ENCODE data around the gene TXK. TPM values are rescaled to one million over a fixed set of nuclear protein-coding genes. Genes with fewer than 3 reads are reported as not detected.

Gene TXK
- total and polyA plus RNA-seq, 10 of the 15 experiments (the other 5 are each of a cell fraction or from before 2014, with no cell fraction given), result 0.44 to 2.9 (median 1.4) TPM

GRCh38 chr4:48131736-48132135 is 2.3 kb downstream of the TXK start (continued):
- TF ChIP-seq MYB (IDR thresholded peaks at IDR 0.05; ENCODE audit: borderline replicate concordance, low read depth, low read length), result no peak
- TF ChIP-seq ATF3 (IDR thresholded peaks at IDR 0.05; ENCODE audit: borderline replicate concordance, extremely low read depth, low read depth, low read length), result no peak
- no peak for TF ChIP-seq CBX3 (IDR thresholded peaks at IDR 0.05; ENCODE audit: borderline replicate concordance, low read depth)

GRCh38 chr4:48130100-48130499 is 4.0 kb downstream of the TXK start:
- Histone ChIP-seq H3K27me3 (replicated peaks in 1 of 2; ENCODE audit: control insufficient read depth in 2 of 2, insufficient read depth in 2 of 2, low read length in 1 of 2) (no peaks in the 10 kb centered on the region), H3K9me3 (replicated peaks; ENCODE audit: control insufficient read depth, insufficient read depth, low read length) (no peaks in the 10 kb centered on the region), H2AFZ (ENCODE audit: control insufficient read depth, low read depth, low read length) (no peak overlapping the region), H3K4me2 (ENCODE audit: control insufficient read depth, insufficient read depth) (no peak overlapping the region), H3K4me1 (ENCODE audit: control insufficient read depth, insufficient read depth, low read length) (peaks cover 15% of the 10 kb centered on the region), H4K20me1 (ENCODE audit: control insufficient read depth, insufficient read depth) (no peaks in the 10 kb centered on the region), H3K36me3 (ENCODE audit: control insufficient read depth in 2 of 2, insufficient read depth in 2 of 2, low read length in 1 of 2) (peaks cover 2 to 10% of the 10 kb centered on the region in 2 experiments; a peak in 2 of 4 replicates), H3K79me2 (ENCODE audit: control insufficient read depth, insufficient read depth, low read length) (no peaks in the 10 kb centered on the region), H3K27ac (ENCODE audit: control insufficient read depth, insufficient read depth) (no peak overlapping the region), H3K9ac (ENCODE audit: control insufficient read depth, insufficient read depth, low read length) (no peak overlapping the region), H3K4me3 (no peak overlapping the region)
- intact Hi-C loops (cut with micrococcal nuclease; ENCODE audit: unreplicated experiment), result no loop called here
- SMC1A ChIA-PET (ENCODE audit: uncharacterized antibody, unreplicated experiment), result interaction anchor here (0.8 to 5.0 kb wide), 15 partner anchors 10 to 167 kb away, joined by 3 to 50 read pairs (median 3); no protein-coding TSS in a partner anchor
- CTCF ChIA-PET, result interaction anchor here (1.0 to 6.7 kb wide), 8 partner anchors 10 to 205 kb away, joined by 3 to 71 read pairs (median 3); no protein-coding TSS in a partner anchor
- in situ Hi-C loops (cut with MboI), result loop anchor here (5.0 kb wide), 1 partner anchor 417 kb away; no protein-coding TSS in a partner anchor
- DNase-seq (ENCODE audit: low read depth, low spot score) (no peak), ATAC-seq (no peak), FAIRE-seq (no peak)
- 97% methylated on average over 7 of the region's 7 CpGs for WGBS (ENCODE audit: insufficient coverage, insufficient replicate concordance, low lambda C conversion rate, missing lambda C conversion rate)
- RAD21 ChIA-PET (ENCODE audit: unreplicated experiment), result interaction anchor here (0.9 to 4.0 kb wide), 4 partner anchors 8 to 144 kb away, joined by 3 to 39 read pairs (median 5); no protein-coding TSS in a partner anchor
- TF ChIP-seq FOXK2 (IDR thresholded peaks at IDR 0.05), result no peak
- TF ChIP-seq IKZF1 (conservative IDR thresholded peaks at IDR 0.05), result no peak
- no TSS peak for BruUV-seq (replicated peaks)
- POLR2A ChIA-PET, result interaction anchor here (0.8 to 1.1 kb wide), 3 partner anchors 8 to 216 kb away, joined by 3 to 5 read pairs (median 4); partner anchors contain the start of gene NFXL1

All from GM12878 (cell line).